SKM-1 (cell line): ENCODE data around the gene UNC5A.

Experiments
- DNase-seq: peaks from one replicate; lab custom pipeline; 2025; ENCODE audit not compliant: unreplicated experiment; lab: John Stamatoyannopoulos, UW

The UNC5A gene

GRCh38 chr5:176916337-176916736, 106.0 kb downstream of the UNC5A start:
- no peak for DNase-seq

- no peak for DNase-seq
Measured at GRCh38 chr5:176918613-176919012, 108.3 kb downstream of the UNC5A start.

- no peak for DNase-seq
Measured at GRCh38 chr5:176921714-176922113, 111.4 kb downstream of the UNC5A start.

- no peak for DNase-seq
Measured at GRCh38 chr5:176922817-176923216, 112.5 kb downstream of the UNC5A start.

- no peak for DNase-seq
Measured at GRCh38 chr5:176927562-176927961, 117.2 kb downstream of the UNC5A start.

GRCh38 chr5:176929654-176930053, 119.3 kb downstream of the UNC5A start:
- DNase-seq = no peak
